H9 (cell line): ENCODE measurements around the gene EXOC6. TPM values are rescaled to one million over a fixed set of nuclear protein-coding genes. Genes with fewer than 3 reads are reported as not detected.

Source experiments
- DNase-seq: peaks from one replicate; pipeline ENCODE4 v3.0.0-alpha.2; 2017
- H2AFZ ChIP-seq: one replicate; pipeline ENCODE4 v1.6.1; 2013; ENCODE audit warnings: mild to moderate bottlenecking, low read length, control low read depth, moderate library complexity
- H2AK5ac ChIP-seq: 2 replicates; pipeline ENCODE4 v1.6.1; 2013; ENCODE audit warnings: low read length, control low read depth, mixed read lengths; ENCODE audit not compliant: insufficient read length
- H2BK120ac ChIP-seq: one replicate; pipeline ENCODE4 v1.6.1; 2013; ENCODE audit warnings: low read depth, mild to moderate bottlenecking, low read length, control low read depth, inconsistent platforms; ENCODE audit not compliant: poor library complexity, severe bottlenecking
- H2BK12ac ChIP-seq: 2 replicates; pipeline ENCODE4 v1.6.1; 2013; ENCODE audit warnings: low read length, control low read depth, mixed read lengths, low read depth; ENCODE audit not compliant: insufficient read length
- H2BK15ac ChIP-seq: 2 replicates; pipeline ENCODE4 v1.6.1; 2013; ENCODE audit warnings: low read depth, low read length, control low read depth
- H2BK20ac ChIP-seq: one replicate; pipeline ENCODE4 v1.6.1; 2013; ENCODE audit warnings: low read depth, mild to moderate bottlenecking, low read length, control low read depth, inconsistent platforms; ENCODE audit not compliant: poor library complexity, severe bottlenecking
- H2BK5ac ChIP-seq: 2 replicates; pipeline ENCODE4 v1.6.1; 2013; ENCODE audit warnings: low read length, control low read depth, mixed read lengths; ENCODE audit not compliant: insufficient read length
- H3K14ac ChIP-seq: 2 replicates; pipeline ENCODE4 v1.6.1; 2013; ENCODE audit warnings: low read length, control low read depth; ENCODE audit not compliant: insufficient read depth
- H3K18ac ChIP-seq: 2 replicates; pipeline ENCODE4 v1.6.1; 2013; ENCODE audit warnings: low read depth, mild to moderate bottlenecking, mixed read lengths, low read length, control low read depth; ENCODE audit not compliant: insufficient read length
- H3K23ac ChIP-seq: 2 replicates; pipeline ENCODE4 v1.6.1; 2013; ENCODE audit warnings: low read length, control low read depth, mixed read lengths, low read depth; ENCODE audit not compliant: insufficient read length
- H3K23me2 ChIP-seq: 2 replicates; pipeline ENCODE4 v1.6.1; 2013; ENCODE audit warnings: low read depth, mild to moderate bottlenecking, mixed read lengths, low read length, control low read depth; ENCODE audit not compliant: insufficient read length, poor library complexity, severe bottlenecking
- H3K27ac ChIP-seq: 2 replicates; pipeline ENCODE4 v1.5.1; 2013; ENCODE audit warnings: low read length, control low read depth, mixed read lengths, low read depth; ENCODE audit not compliant: insufficient read length
- H3K27me3 ChIP-seq: 2 replicates; pipeline ENCODE4 v1.6.1; 2013; ENCODE audit warnings: low read length, control low read depth, inconsistent platforms; ENCODE audit not compliant: insufficient read depth
- H3K4ac ChIP-seq: 2 replicates; pipeline ENCODE4 v1.6.1; 2013; ENCODE audit warnings: low read depth, mild to moderate bottlenecking, control low read depth, inconsistent platforms, low read length, moderate library complexity
- H3K4me1 ChIP-seq: 2 replicates; pipeline ENCODE4 v1.6.1; 2013; ENCODE audit warnings: low read length, control low read depth, inconsistent platforms; ENCODE audit not compliant: insufficient read depth
- H3K4me2 ChIP-seq: 2 replicates; pipeline ENCODE4 v1.6.1; 2013; ENCODE audit warnings: low read length, control low read depth, mixed read lengths; ENCODE audit not compliant: insufficient read length, insufficient read depth
- H3K56ac ChIP-seq: 2 replicates; pipeline ENCODE4 v1.6.1; 2013; ENCODE audit warnings: low read depth, mild to moderate bottlenecking, mixed read lengths, low read length, control low read depth; ENCODE audit not compliant: insufficient read length
- H3K79me1 ChIP-seq: 2 replicates; pipeline ENCODE4 v1.6.1; 2013; ENCODE audit warnings: low read depth, mild to moderate bottlenecking, moderate library complexity, low read length, control low read depth, inconsistent platforms; ENCODE audit not compliant: insufficient read depth, poor library complexity, severe bottlenecking
- H3K79me2 ChIP-seq: 2 replicates; pipeline ENCODE4 v1.6.1; 2013; ENCODE audit warnings: low read length, control low read depth, inconsistent platforms; ENCODE audit not compliant: insufficient read depth
- H3K9ac ChIP-seq: 2 replicates; pipeline ENCODE4 v1.6.1; 2013; ENCODE audit warnings: low read length, control low read depth, mixed read lengths; ENCODE audit not compliant: insufficient read length; ENCODE audit errors: extremely low read depth
- H3K9me3 ChIP-seq: one replicate; pipeline ENCODE4 v1.6.1; 2013; ENCODE audit warnings: low read depth, low read length, inconsistent platforms; ENCODE audit not compliant: control insufficient read depth
- H3T11ph ChIP-seq: one replicate; pipeline ENCODE4 v1.6.1; 2013; ENCODE audit warnings: mild to moderate bottlenecking, low read length, control low read depth, inconsistent platforms
- H4K20me1 ChIP-seq: one replicate; pipeline ENCODE4 v1.6.1; 2013; ENCODE audit not compliant: control insufficient read depth, insufficient read length, insufficient read depth
- H4K5ac ChIP-seq: 2 replicates; pipeline ENCODE4 v1.6.1; 2013; ENCODE audit warnings: low read depth, mild to moderate bottlenecking, mixed read lengths, low read length, control low read depth; ENCODE audit not compliant: insufficient read length
- H4K8ac ChIP-seq: replicated peaks from 2 replicates; pipeline ENCODE4 v1.6.1; 2013; ENCODE audit warnings: low read length, control low read depth, mixed read lengths, low read depth; ENCODE audit not compliant: insufficient read length
- H4K91ac ChIP-seq: 2 replicates; pipeline ENCODE4 v1.6.1; 2013; ENCODE audit warnings: low read depth, mild to moderate bottlenecking, moderate library complexity, mixed read lengths, low read length, control low read depth; ENCODE audit not compliant: insufficient read length
- H3K27ac Mint-ChIP-seq, 3 experiments: 2 replicates in 2 of 3; 3 replicates in 1 of 3; pipeline ENCODE4 v1.8.0; 2020 to 2021; ENCODE audit warnings: mixed read lengths in 3 of 3, mild to moderate bottlenecking in 1 of 3, moderate library complexity in 1 of 3
- H3K27me3 Mint-ChIP-seq: 2 replicates; pipeline ENCODE4 v1.8.0; 2021; ENCODE audit warnings: low read depth, mild to moderate bottlenecking, moderate library complexity, mixed read lengths
- H3K36me3 Mint-ChIP-seq, 3 experiments: 2 replicates in 2 of 3; 3 replicates in 1 of 3; pipeline ENCODE4 v1.8.0; 2020 to 2021; ENCODE audit warnings: low read depth in 3 of 3, mixed read lengths in 3 of 3; ENCODE audit not compliant: insufficient read depth in 1 of 3
- H3K4me1 Mint-ChIP-seq, 2 experiments: 2 replicates each; pipeline ENCODE4 v1.8.0; 2020; ENCODE audit warnings: mixed read lengths in 2 of 2
- H3K4me3 Mint-ChIP-seq, 2 experiments: 2 replicates in 1 of 2; 3 replicates in 1 of 2; pipeline ENCODE4 v1.8.0; 2020 to 2021; ENCODE audit warnings: mild to moderate bottlenecking in 2 of 2, mixed read lengths in 2 of 2, moderate library complexity in 1 of 2
- H3K9me3 Mint-ChIP-seq, 2 experiments: 2 replicates in 1 of 2; 3 replicates in 1 of 2; pipeline ENCODE4 v1.8.0; 2020; ENCODE audit warnings: mild to moderate bottlenecking in 2 of 2, mixed read lengths in 2 of 2, moderate library complexity in 1 of 2
- CTCF ChIP-seq: fragments of 200-600 bp; sonication (generic); conservative IDR thresholded peaks from 3 replicates; pipeline ENCODE4 v1.8.0; 2021; ENCODE audit warnings: antibody characterized with exemption, mild to moderate bottlenecking
- WGBS: extraction: QIAGEN DNeasy Blood & Tissue Kit; methylation state at CpG from one replicate; pipeline ENCODE4 v1.1.7; 2013; ENCODE audit warnings: missing lambda C conversion rate, low lambda C conversion rate, mixed read lengths; ENCODE audit not compliant: insufficient read length; ENCODE audit errors: extremely low coverage; 5-methylcytosine and 5-hydroxymethylcytosine counted together
- total RNA-seq: library from RNA; stranded (reverse); gene quantifications from 2 replicates; pipeline ENCODE4 v1.2.1, GENCODE V29; 2021

Gene EXOC6
- total RNA-seq, 1 experiment from 2014 or later = 9.0 TPM

- H3K27ac Mint-ChIP-seq = peak overlapping the region in 2 of 3 experiments; percentile 54 to 73; a peak in 3 of 7 replicates
Observed at GRCh38 chr10:93032105-93032808, 183.9 kb downstream of the EXOC6 start.

More at GRCh38 chr10:93032105-93032808, 183.9 kb downstream of the EXOC6 start:
- no peaks in the 10 kb centered on the region for H3K23me2 ChIP-seq
- no peak overlapping the region for H4K91ac ChIP-seq
- H3K79me1 ChIP-seq = no peaks in the 10 kb centered on the region
- H4K8ac ChIP-seq = no peak overlapping the region
- H4K20me1 ChIP-seq = no peaks in the 10 kb centered on the region
- H3K27ac ChIP-seq = no peak overlapping the region
- Mint-ChIP-seq H3K27me3 (no peaks in the 10 kb centered on the region), H3K4me3 (no peak overlapping the region; a peak in 1 of 5 replicates), H3K36me3 (peaks cover 0 to 10% (median 3%) of the 10 kb centered on the region in 3 experiments; a peak in 4 of 7 replicates), H3K9me3 (peaks cover 3 to 5% of the 10 kb centered on the region in 2 experiments; a peak in 3 of 5 replicates), H3K4me1 (peaks cover 29 to 35% of the 10 kb centered on the region in 2 experiments)
- H3K18ac ChIP-seq = no peak overlapping the region
- H2BK12ac ChIP-seq = no peak overlapping the region
- no CpG with 5 or more reads among the region's 5 CpGs for WGBS
- H3K4me2 ChIP-seq = no peak overlapping the region
- H3K9ac ChIP-seq = no peak overlapping the region
- no peak overlapping the region for H3K14ac ChIP-seq
- no peak overlapping the region for H2AFZ ChIP-seq
- H3K23ac ChIP-seq = no peak overlapping the region
- TF ChIP-seq CTCF = no peak
- no peak overlapping the region for H2BK120ac ChIP-seq
- no peak for DNase-seq
- no peaks in the 10 kb centered on the region for H3K4me1 ChIP-seq
- no peak overlapping the region for H2AK5ac ChIP-seq
- H2BK20ac ChIP-seq = no peak overlapping the region
- no peak overlapping the region for H3K56ac ChIP-seq
- no peaks in the 10 kb centered on the region for H3K27me3 ChIP-seq
- no peaks in the 10 kb centered on the region for H3K79me2 ChIP-seq
- H2BK15ac ChIP-seq = no peak overlapping the region
- no peaks in the 10 kb centered on the region for H3K9me3 ChIP-seq
- H3T11ph ChIP-seq = no peak overlapping the region
- no peak overlapping the region for H3K4ac ChIP-seq
- H4K5ac ChIP-seq = no peak overlapping the region
- no peak overlapping the region for H2BK5ac ChIP-seq
